Right atrium auricular region (tissue), 2 donors: ENCODE results near the gene NAT8L. TPM values are rescaled to one million over a fixed set of nuclear protein-coding genes. Genes with fewer than 3 reads are reported as not detected.

ENCODE experiments used
- DNase-seq: peaks from one replicate; pipeline ENCODE4 v3.0.0-alpha.2; 2019; ENCODE audit warnings: low spot score
- H3K27ac ChIP-seq, 2 donors: fragments of 200-600 bp; sonication (generic); 1 replicate in 1 of 2; 2 replicates in 1 of 2; pipeline ENCODE4 v1.5.1; 2016 to 2019
- H3K27me3 ChIP-seq, 2 donors: fragments of 200-600 bp; sonication (generic); one replicate each; pipeline versions ENCODE4 v1.5.1 to v1.6.0; 2017 to 2019
- H3K36me3 ChIP-seq: fragments of 200-600 bp; sonication (generic); one replicate; pipeline ENCODE4 v1.5.1; 2016
- H3K4me1 ChIP-seq, 2 donors: fragments of 200-600 bp; sonication (generic); one replicate each; pipeline versions ENCODE4 v1.5.1 to v1.6.0; 2017 to 2019
- H3K4me3 ChIP-seq, 2 donors: fragments of 200-600 bp; sonication (generic); 1 replicate in 1 of 2; 2 replicates in 1 of 2; pipeline ENCODE4 v1.5.1; 2017 to 2019; ENCODE audit warnings: mild to moderate bottlenecking in 1 of 2, moderate library complexity in 1 of 2
- H3K9me3 ChIP-seq, 2 donors: fragments of 200-600 bp; sonication (generic); one replicate each; pipeline ENCODE4 v1.5.1; 2019
- CTCF ChIP-seq, 2 donors: fragments of 200-600 bp; sonication (generic); IDR thresholded peaks; one replicate each; pipeline ENCODE4 v1.5.1; 2019; ENCODE audit warnings: antibody characterized with exemption in 2 of 2
- total RNA-seq, 2 donors: library from RNA; depleted of rRNA; stranded (reverse); fragments of >200 nt; gene quantifications; one replicate each; pipeline ENCODE4 v1.1.0, GENCODE V29; 2016

Gene NAT8L
- total RNA-seq, 2 donors from 2014 or later = 3.0 to 3.2 TPM

GRCh38 chr4:2069161-2069971 lies 10.2 kb downstream of the NAT8L start:
- no peak for DNase-seq
- H3K36me3 ChIP-seq = no peaks in the 10 kb centered on the region
- no peak overlapping the region for H3K4me3 ChIP-seq
- H3K27ac ChIP-seq = no peak overlapping the region
- no peak for TF ChIP-seq CTCF (IDR thresholded peaks at IDR 0.05)
- H3K9me3 ChIP-seq = no peaks in the 10 kb centered on the region
- no peaks in the 10 kb centered on the region for H3K27me3 ChIP-seq
- no peaks in the 10 kb centered on the region for H3K4me1 ChIP-seq

GRCh38 chr4:2069986-2070385 lies 10.9 kb downstream of the NAT8L start:
- Histone ChIP-seq H3K27ac (no peak overlapping the region), H3K9me3 (no peaks in the 10 kb centered on the region), H3K4me3 (no peak overlapping the region), H3K36me3 (no peaks in the 10 kb centered on the region), H3K27me3 (no peaks in the 10 kb centered on the region), H3K4me1 (no peaks in the 10 kb centered on the region)
- no peak for DNase-seq
- TF ChIP-seq CTCF (IDR thresholded peaks at IDR 0.05) = no peak

GRCh38 chr4:2070421-2071251 lies 11.5 kb downstream of the NAT8L start:
- Histone ChIP-seq H3K27me3 (no peaks in the 10 kb centered on the region), H3K27ac (no peak overlapping the region), H3K9me3 (no peaks in the 10 kb centered on the region), H3K4me1 (no peaks in the 10 kb centered on the region), H3K4me3 (no peak overlapping the region), H3K36me3 (no peaks in the 10 kb centered on the region)
- DNase-seq = no peak
- no peak for TF ChIP-seq CTCF (IDR thresholded peaks at IDR 0.05)

- no peaks in the 10 kb centered on the region for H3K4me1 ChIP-seq
- no peak for TF ChIP-seq CTCF (IDR thresholded peaks at IDR 0.05)
- H3K27me3 ChIP-seq = no peaks in the 10 kb centered on the region
- no peak overlapping the region for H3K27ac ChIP-seq
- H3K36me3 ChIP-seq = no peaks in the 10 kb centered on the region
- no peaks in the 10 kb centered on the region for H3K9me3 ChIP-seq
- DNase-seq = no peak
- H3K4me3 ChIP-seq = no peak overlapping the region
Measured at GRCh38 chr4:2071252-2071911, 12.3 kb downstream of the NAT8L start.

- H3K9me3 ChIP-seq = no peaks in the 10 kb centered on the region
- no peaks in the 10 kb centered on the region for H3K4me1 ChIP-seq
- no peaks in the 10 kb centered on the region for H3K36me3 ChIP-seq
- DNase-seq = no peak
- no peak for TF ChIP-seq CTCF (IDR thresholded peaks at IDR 0.05)
- no peaks in the 10 kb centered on the region for H3K27me3 ChIP-seq
- H3K27ac ChIP-seq = no peak overlapping the region
- H3K4me3 ChIP-seq = no peak overlapping the region
Measured at GRCh38 chr4:2071912-2072867, 13.1 kb downstream of the NAT8L start.
